IMR-90 (cell line): ENCODE data around the gene METTL22. TPM values are rescaled to one million over a fixed set of nuclear protein-coding genes. Genes with fewer than 3 reads are reported as not detected.

Experiments
- ATAC-seq: fragments of 200-7000 bp; cut with Tn5 transposase; 2 replicates; pipeline ENCODE4 v1.9.1; 2020; ENCODE audit warnings: low read depth, mild to moderate bottlenecking, moderate library complexity
- BruUV-seq: library from RNA; stranded (reverse); fragments of 400-500 nt; replicated peaks from 2 replicates; lab custom pipeline; 2021; lab: Mats Ljungman, UMichigan
- CTCF ChIA-PET: fragments of 300-600 bp; formaldehyde crosslinking; extraction: SDS; loops from one replicate; lab custom pipeline; 2021; ENCODE audit warnings: antibody characterized with exemption; lab: Yijun Ruan, JAX
- POLR2A ChIA-PET: fragments of 300-600 bp; sonication (Branson Sonifier 250); formaldehyde crosslinking; loops from one replicate; lab custom pipeline; 2022; ENCODE audit warnings: antibody characterized with exemption; ENCODE audit not compliant: unreplicated experiment; lab: Charles Lee
- DNase-seq: peaks from one replicate; pipeline ENCODE4 v3.0.0; 2013
- H2AFZ ChIP-seq: replicated peaks from 2 replicates; pipeline ENCODE3; 2013; ENCODE audit warnings: low read length, mild to moderate bottlenecking; ENCODE audit not compliant: poor library complexity
- H2AK5ac ChIP-seq: 2 replicates; pipeline ENCODE4 v1.6.1; 2013; ENCODE audit warnings: low read depth, low read length, inconsistent platforms
- H2AK9ac ChIP-seq: replicated peaks from 2 replicates; pipeline ENCODE3; 2013; ENCODE audit warnings: mild to moderate bottlenecking, low read depth, low read length, moderate library complexity; ENCODE audit not compliant: poor library complexity
- H2BK120ac ChIP-seq: 2 replicates; pipeline ENCODE4 v1.6.1; 2013; ENCODE audit warnings: low read depth, low read length, inconsistent platforms
- H2BK15ac ChIP-seq: 3 replicates; pipeline ENCODE4 v1.6.1; 2013; ENCODE audit warnings: low read depth, low read length, inconsistent platforms
- H2BK20ac ChIP-seq: 2 replicates; pipeline ENCODE4 v1.6.1; 2013; ENCODE audit warnings: low read depth, mild to moderate bottlenecking, inconsistent platforms, low read length, moderate library complexity
- H2BK5ac ChIP-seq: 2 replicates; pipeline ENCODE4 v1.6.1; 2013; ENCODE audit warnings: mild to moderate bottlenecking, low read depth, low read length, inconsistent platforms; ENCODE audit not compliant: poor library complexity, severe bottlenecking
- H3K14ac ChIP-seq: replicated peaks from 2 replicates; pipeline ENCODE4 v1.6.1; 2013; ENCODE audit warnings: low read depth, low read length, inconsistent platforms
- H3K18ac ChIP-seq: 2 replicates; pipeline ENCODE4 v1.6.1; 2013; ENCODE audit warnings: low read depth, low read length, control low read depth
- H3K23ac ChIP-seq: 2 replicates; pipeline ENCODE4 v1.6.1; 2013; ENCODE audit warnings: low read depth, low read length, inconsistent platforms
- H3K27ac ChIP-seq: 2 replicates; pipeline ENCODE4 v1.5.1; 2013; ENCODE audit warnings: mild to moderate bottlenecking, control low read depth, low read length; ENCODE audit not compliant: insufficient read depth
- H3K27me3 ChIP-seq: 2 replicates; pipeline ENCODE4 v1.6.1; 2013; ENCODE audit warnings: low read length; ENCODE audit not compliant: control insufficient read depth, insufficient read depth
- H3K36me3 ChIP-seq: 2 replicates; pipeline ENCODE4 v1.6.1; 2013; ENCODE audit warnings: low read length, mixed read lengths; ENCODE audit not compliant: control insufficient read depth, insufficient read depth
- H3K4ac ChIP-seq: 2 replicates; pipeline ENCODE4 v1.6.1; 2013; ENCODE audit warnings: low read depth, low read length, inconsistent platforms
- H3K4me1 ChIP-seq: 2 replicates; pipeline ENCODE4 v1.6.1; 2013; ENCODE audit warnings: low read length, mixed read lengths; ENCODE audit not compliant: control insufficient read depth, insufficient read depth
- H3K4me2 ChIP-seq: 2 replicates; pipeline ENCODE4 v1.6.1; 2013; ENCODE audit warnings: low read depth, mild to moderate bottlenecking, control low read depth, low read length, moderate library complexity
- H3K4me3 ChIP-seq: 2 replicates; pipeline ENCODE4 v1.5.1; 2013; ENCODE audit warnings: low read depth, mild to moderate bottlenecking, control low read depth, low read length, moderate library complexity; ENCODE audit not compliant: insufficient read depth
- H3K56ac ChIP-seq: 2 replicates; pipeline ENCODE4 v1.6.1; 2013; ENCODE audit warnings: low read length, inconsistent platforms; ENCODE audit not compliant: insufficient read depth; ENCODE audit errors: extremely low read depth
- H3K79me1 ChIP-seq, 2 experiments: 2 replicates each; pipeline ENCODE4 v1.6.1; 2013; ENCODE audit warnings: low read length in 2 of 2, inconsistent platforms in 1 of 2, low read depth in 1 of 2
- H3K9ac ChIP-seq: 2 replicates; pipeline ENCODE4 v1.6.1; 2013; ENCODE audit warnings: low read depth, low read length, control low read depth
- H3K9me1 ChIP-seq: 2 replicates; pipeline ENCODE4 v1.6.1; 2013; ENCODE audit warnings: low read length, inconsistent platforms; ENCODE audit not compliant: insufficient read depth
- H3K9me3 ChIP-seq: 2 replicates; pipeline ENCODE4 v1.6.1; 2013; ENCODE audit warnings: low read length; ENCODE audit not compliant: control insufficient read depth, insufficient read depth
- H4K20me1 ChIP-seq: 2 replicates; pipeline ENCODE4 v1.6.1; 2013; ENCODE audit warnings: low read length, inconsistent platforms; ENCODE audit not compliant: insufficient read depth
- H4K5ac ChIP-seq: 2 replicates; pipeline ENCODE4 v1.6.1; 2013; ENCODE audit warnings: mild to moderate bottlenecking, low read depth, low read length, control low read depth
- H4K8ac ChIP-seq, 2 experiments: 2 replicates each; pipeline ENCODE4 v1.6.1; 2013; ENCODE audit warnings: low read depth in 2 of 2, low read length in 2 of 2, control low read depth in 1 of 2, inconsistent platforms in 1 of 2
- H4K91ac ChIP-seq: 2 replicates; pipeline ENCODE4 v1.6.1; 2013; ENCODE audit warnings: low read depth, low read length, inconsistent platforms; ENCODE audit not compliant: insufficient read depth
- BHLHE40 ChIP-seq: fragments of 150-350 bp; IDR thresholded peaks from 2 replicates; pipeline ENCODE4 v1.6.1; 2016; ENCODE audit warnings: mild to moderate bottlenecking, low read depth, low read length
- CEBPB ChIP-seq: IDR thresholded peaks from 2 replicates; pipeline ENCODE4 v1.6.1; 2012; ENCODE audit warnings: low read depth, low read length, improper control_type of control experiment
- CHD1 ChIP-seq: IDR thresholded peaks from 2 replicates; pipeline ENCODE4 v1.6.1; 2012; ENCODE audit warnings: low read depth, low read length, improper control_type of control experiment
- CTCF ChIP-seq: conservative IDR thresholded peaks from 2 replicates; pipeline ENCODE4 v1.5.1; 2012; ENCODE audit warnings: mild to moderate bottlenecking, low read depth, low read length, improper control_type of control experiment
- ELK1 ChIP-seq: fragments of 150-350 bp; IDR thresholded peaks from 2 replicates; pipeline ENCODE4 v1.6.1; 2016; ENCODE audit warnings: low read depth, mild to moderate bottlenecking, low read length, moderate library complexity, borderline replicate concordance
- FOS ChIP-seq: fragments of 150-350 bp; IDR thresholded peaks from 2 replicates; pipeline ENCODE4 v1.6.1; 2016; ENCODE audit warnings: low read depth, low read length
- MAFK ChIP-seq: IDR thresholded peaks from 2 replicates; pipeline ENCODE4 v1.6.1; 2012; ENCODE audit warnings: low read depth, low read length, improper control_type of control experiment
- NFE2L2 ChIP-seq: fragments of 150-350 bp; IDR thresholded peaks from 2 replicates; pipeline ENCODE4 v1.6.1; 2016; ENCODE audit warnings: low read depth, mild to moderate bottlenecking, low read length
- POLR2A ChIP-seq: IDR thresholded peaks from 2 replicates; pipeline ENCODE4 v1.6.1; 2012; ENCODE audit warnings: mild to moderate bottlenecking, low read depth, low read length
- RAD21 ChIP-seq: IDR thresholded peaks from 2 replicates; pipeline ENCODE4 v1.6.1; 2012; ENCODE audit warnings: low read length, improper control_type of control experiment
- RCOR1 ChIP-seq: IDR thresholded peaks from 2 replicates; pipeline ENCODE4 v1.6.1; 2012; ENCODE audit warnings: mild to moderate bottlenecking, low read length, improper control_type of control experiment; ENCODE audit not compliant: insufficient replicate concordance
- RFX5 ChIP-seq: IDR thresholded peaks from 2 replicates; pipeline ENCODE4 v1.8.0; 2012; ENCODE audit warnings: low read depth, mild to moderate bottlenecking, low read length, moderate library complexity
- SMC3 ChIP-seq: fragments of 150-350 bp; IDR thresholded peaks from 2 replicates; pipeline ENCODE4 v1.6.1; 2016; ENCODE audit warnings: low read depth, mild to moderate bottlenecking, antibody characterized with exemption, low read length, moderate library complexity
- USF2 ChIP-seq: fragments of 150-350 bp; IDR thresholded peaks from 2 replicates; pipeline ENCODE4 v1.6.1; 2017; ENCODE audit warnings: mild to moderate bottlenecking, antibody characterized with exemption, low read length, low read depth
- WGBS, 2 experiments: methylation state at CpG; one replicate each; pipeline versions ENCODE4 v1.1.5 to v1.1.7; 2013; ENCODE audit warnings: missing lambda C conversion rate in 2 of 2; ENCODE audit not compliant: insufficient read length in 1 of 2; ENCODE audit errors: extremely low coverage in 2 of 2; 5-methylcytosine and 5-hydroxymethylcytosine counted together
- dilution Hi-C: fragments of 300-500 bp; cut with HindIII; formaldehyde crosslinking; loops from one replicate; pipeline ENCODE4 v1.14.3; 2018; ENCODE audit warnings: low sequenced_read_pairs; ENCODE audit not compliant: unreplicated experiment
- in situ Hi-C: fragments of 300-500 bp; cut with MboI; formaldehyde crosslinking; loops from 3 replicates; pipeline ENCODE4 v1.14.3; 2019; ENCODE audit warnings: low sequenced_read_pairs, inconsistent platforms, mixed read lengths
- intact Hi-C: fragments of 100-400 bp; cut with micrococcal nuclease; formaldehyde crosslinking; loops from 2 replicates; pipeline ENCODE4 v1.10.0; 2022
- polyA plus RNA-seq, 3 experiments: library from polyadenylated mRNA; depleted of rRNA; stranded (reverse); fragments of >200 nt; gene quantifications; 2 replicates each; pipeline ENCODE4 v1.2.3, GENCODE V29; 2012; ENCODE audit warnings: low replicate concordance in 1 of 3
- total RNA-seq: library from RNA; depleted of rRNA; stranded (reverse); fragments of >200 nt; gene quantifications from 2 replicates; pipeline ENCODE4 v1.2.3, GENCODE V29; 2012

The METTL22 gene
- total and polyA plus RNA-seq, 2 of the 4 experiments (the other 2 are of a cell fraction): 27.2 to 51.2 TPM

- dilution Hi-C loops (no loop called here), in situ Hi-C loops (no loop called here), intact Hi-C loops (no loop called here)
- WGBS, 2 experiments: 50% methylated on average over 1 of the region's 1 CpG; no CpG with 5 or more reads in 1 of the 2 experiments
- no peaks in the 10 kb centered on the region; the same call in 1 of the 2 replicates for H3K9me3 ChIP-seq
- no peak for DNase-seq
- H3K56ac ChIP-seq: no peak overlapping the region
- no TSS peak for BruUV-seq
- no peak overlapping the region for H3K27ac ChIP-seq
- TF ChIP-seq RCOR1: no peak
- no peak for TF ChIP-seq SMC3
- no peak for TF ChIP-seq BHLHE40
- no peak for TF ChIP-seq USF2
- no peak for TF ChIP-seq MAFK
- no peak for TF ChIP-seq RAD21
- no peak for TF ChIP-seq FOS
- TF ChIP-seq CTCF: no peak
- TF ChIP-seq CEBPB: no peak
- no peak for TF ChIP-seq CHD1
- no peak for TF ChIP-seq POLR2A
- TF ChIP-seq RFX5: no peak
- no peak for TF ChIP-seq NFE2L2
- no peak for TF ChIP-seq ELK1
- H2AK5ac ChIP-seq: no peak overlapping the region
- no peaks in the 10 kb centered on the region for H3K9me1 ChIP-seq
- no peak overlapping the region for H3K9ac ChIP-seq
- ATAC-seq: no peak
- H4K20me1 ChIP-seq: no peaks in the 10 kb centered on the region
- H2BK5ac ChIP-seq: no peak overlapping the region
- POLR2A ChIA-PET: no interaction called here
- CTCF ChIA-PET: no interaction called here
- H3K4ac ChIP-seq: no peak overlapping the region
- H3K23ac ChIP-seq: no peak overlapping the region
- H2AK9ac ChIP-seq: no peak overlapping the region
- H2BK120ac ChIP-seq: no peak overlapping the region
- no peaks in the 10 kb centered on the region for H3K79me1 ChIP-seq
- no peak overlapping the region for H2AFZ ChIP-seq
- no peak overlapping the region for H3K18ac ChIP-seq
- no peak overlapping the region for H3K4me3 ChIP-seq
- no peaks in the 10 kb centered on the region for H3K4me1 ChIP-seq
- H3K27me3 ChIP-seq: no peaks in the 10 kb centered on the region; the same call in none of the 2 replicates
- no peak overlapping the region for H4K8ac ChIP-seq
- H4K5ac ChIP-seq: no peak overlapping the region
- H2BK15ac ChIP-seq: no peak overlapping the region
- no peaks in the 10 kb centered on the region for H3K36me3 ChIP-seq
- no peak overlapping the region for H3K4me2 ChIP-seq
- H3K14ac ChIP-seq: no peak overlapping the region
- H2BK20ac ChIP-seq: no peak overlapping the region
- H4K91ac ChIP-seq: no peak overlapping the region
Observed at GRCh38 chr16:8596581-8596980, 24.9 kb upstream of the METTL22 start.
